Measurements from ENCODE around the gene ASTN2. TPM values are rescaled to one million over a fixed set of nuclear protein-coding genes. Genes with fewer than 3 reads are reported as not detected.

ASTN2 gene
- total RNA-seq, 3 donors from 2014 or later, result 1.7 to 1.8 (median 1.7) TPM

DNA sequence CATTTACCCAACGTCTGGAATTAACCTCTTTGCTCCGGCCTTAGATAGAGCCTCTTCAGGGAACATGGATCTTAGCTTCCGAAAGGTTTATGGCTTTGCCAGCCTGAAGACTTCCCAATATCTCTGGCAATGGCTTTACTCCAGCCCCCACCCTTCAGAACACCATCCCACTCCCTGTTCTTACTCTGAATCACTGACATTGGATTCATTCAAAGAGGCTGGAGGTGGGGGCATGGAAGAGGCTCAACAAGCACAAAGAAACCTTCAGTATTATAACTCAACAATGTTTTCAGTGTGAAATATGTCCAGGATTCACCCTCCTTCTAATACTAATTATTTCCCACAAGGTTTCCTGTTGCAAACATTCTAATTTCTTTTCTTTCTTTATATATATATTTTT lies 91.5 kb downstream of the ASTN2 start:
- DNase-seq, result no peak
- no peak overlapping the region for H3K4me3 Mint-ChIP-seq
- H3K4me1 Mint-ChIP-seq (ENCODE audit: low read depth), result no peaks in the 10 kb centered on the region
- H3K36me3 Mint-ChIP-seq (ENCODE audit: insufficient read depth), result no peaks in the 10 kb centered on the region
- H3K27me3 Mint-ChIP-seq (ENCODE audit: low read depth), result no peaks in the 10 kb centered on the region
- no peak for ATAC-seq
- H3K9me3 Mint-ChIP-seq, result no peaks in the 10 kb centered on the region

DNA sequence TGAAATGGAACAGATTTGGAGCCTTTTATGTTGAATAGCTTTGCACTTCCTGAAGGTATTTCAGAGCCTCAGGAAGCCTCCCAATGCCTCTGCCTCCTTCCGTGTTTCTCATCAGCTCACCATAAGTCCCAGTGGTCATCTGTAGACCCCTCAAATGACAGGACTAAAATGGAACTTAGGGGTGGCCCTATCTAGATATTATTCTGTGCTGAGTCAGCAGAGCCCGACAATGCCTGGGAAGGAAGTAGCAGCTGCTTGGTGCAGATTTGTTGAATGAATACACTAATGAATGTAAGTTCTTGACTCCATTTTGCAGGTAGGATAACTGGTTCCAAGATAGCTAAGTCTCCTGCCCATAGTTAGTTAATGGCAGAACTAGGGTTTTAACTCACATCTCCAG lies 97.7 kb downstream of the ASTN2 start:
- DNase-seq (no peak), ATAC-seq (no peak)
- H3K4me3 Mint-ChIP-seq, result no peak overlapping the region
- H3K4me1 Mint-ChIP-seq (ENCODE audit: low read depth), result no peaks in the 10 kb centered on the region
- no peaks in the 10 kb centered on the region for H3K27me3 Mint-ChIP-seq (ENCODE audit: low read depth)
- no peaks in the 10 kb centered on the region for H3K36me3 Mint-ChIP-seq (ENCODE audit: insufficient read depth)
- H3K9me3 Mint-ChIP-seq, result no peaks in the 10 kb centered on the region

DNA sequence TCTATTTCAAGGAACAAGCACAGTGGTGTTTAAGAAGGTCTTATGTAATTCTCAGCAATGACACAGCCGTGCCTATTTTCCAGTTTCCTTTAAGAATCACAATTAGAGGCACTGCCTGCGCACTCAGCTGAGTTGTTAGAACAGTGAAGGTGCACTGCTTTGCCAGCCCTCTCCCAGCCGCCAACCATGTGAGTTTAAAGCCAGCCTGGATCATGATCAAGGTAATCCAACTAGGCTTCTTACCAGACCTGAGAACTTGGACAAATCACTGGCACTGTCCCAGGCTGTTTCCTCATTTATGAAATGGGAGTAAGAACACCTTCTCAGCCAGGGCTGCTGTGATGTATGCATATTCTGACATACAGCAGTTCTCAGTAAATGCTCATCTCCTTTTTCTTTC lies 99.6 kb downstream of the ASTN2 start:
- DNase-seq, result no peak
- Mint-ChIP-seq H3K4me3 (no peak overlapping the region), H3K27me3 (ENCODE audit: low read depth) (no peaks in the 10 kb centered on the region), H3K4me1 (ENCODE audit: low read depth) (no peaks in the 10 kb centered on the region), H3K36me3 (ENCODE audit: insufficient read depth) (no peaks in the 10 kb centered on the region), H3K9me3 (no peaks in the 10 kb centered on the region)
- ATAC-seq, result no peak

DNA sequence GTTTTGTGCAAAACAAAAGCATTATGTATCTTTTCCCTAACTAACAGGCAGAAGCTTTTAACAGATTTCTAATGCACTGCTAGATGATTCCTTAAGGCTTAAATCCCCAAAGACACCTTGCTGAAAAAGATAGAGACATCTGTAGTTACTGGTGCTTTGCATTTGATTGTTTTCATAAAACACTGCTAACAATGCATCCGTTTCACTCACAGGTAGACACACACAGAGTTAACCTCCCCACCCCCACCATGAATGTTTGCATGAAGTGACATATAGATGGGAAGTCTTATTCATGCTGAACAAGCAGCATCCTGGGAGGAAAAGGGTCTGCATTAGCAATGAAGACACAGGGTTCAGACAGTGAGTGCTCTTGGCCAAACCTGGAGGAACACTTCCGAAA lies 100.9 kb downstream of the ASTN2 start:
- no peak for DNase-seq
- ATAC-seq, result no peak
- Mint-ChIP-seq H3K4me1 (ENCODE audit: low read depth) (no peaks in the 10 kb centered on the region), H3K36me3 (ENCODE audit: insufficient read depth) (no peaks in the 10 kb centered on the region), H3K4me3 (no peak overlapping the region), H3K9me3 (no peaks in the 10 kb centered on the region), H3K27me3 (ENCODE audit: low read depth) (no peaks in the 10 kb centered on the region)

DNA sequence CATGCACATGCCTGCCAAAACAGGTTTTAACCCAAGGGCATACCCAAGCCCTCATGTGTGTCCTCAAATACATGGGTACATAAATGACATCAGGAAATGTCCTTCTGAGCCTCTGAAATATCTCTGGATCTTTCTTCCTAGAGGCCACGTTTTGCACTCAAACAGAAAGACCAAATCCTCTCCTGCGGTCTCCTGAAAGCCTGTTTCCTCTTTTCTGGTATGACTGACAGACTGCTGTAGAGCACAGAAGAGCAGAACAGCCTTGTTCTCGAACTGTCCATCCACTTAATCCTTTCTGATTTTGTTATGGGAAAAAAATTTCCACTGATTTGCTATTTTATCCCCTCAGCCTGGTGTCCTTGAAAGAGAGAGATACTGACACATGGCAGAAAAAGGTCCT lies 107.2 kb downstream of the ASTN2 start:
- no peak for ATAC-seq
- H3K36me3 Mint-ChIP-seq (ENCODE audit: insufficient read depth), result no peaks in the 10 kb centered on the region

DNA sequence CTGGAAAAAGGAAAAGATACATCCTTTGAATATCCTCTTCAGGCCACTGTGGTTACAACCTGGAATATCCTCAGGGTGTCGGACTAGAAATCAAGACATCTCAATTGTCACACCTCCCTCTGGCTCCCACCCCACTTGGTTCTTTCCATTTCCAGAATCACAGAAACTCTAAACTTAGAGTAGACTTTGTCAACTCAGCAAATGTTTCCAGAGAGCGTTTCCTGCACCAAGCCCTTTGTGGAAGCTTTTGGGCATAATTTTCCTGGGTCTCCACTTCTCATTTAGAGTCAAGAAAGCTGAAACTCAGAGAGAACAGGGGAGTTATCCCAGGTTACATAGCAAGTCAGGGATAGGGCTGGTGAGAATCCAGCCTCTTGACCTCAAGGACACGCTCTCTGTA lies 108.8 kb downstream of the ASTN2 start:
- Mint-ChIP-seq H3K4me3 (no peak overlapping the region), H3K27me3 (ENCODE audit: low read depth) (no peaks in the 10 kb centered on the region), H3K36me3 (ENCODE audit: insufficient read depth) (no peaks in the 10 kb centered on the region), H3K4me1 (ENCODE audit: low read depth) (no peaks in the 10 kb centered on the region), H3K9me3 (no peaks in the 10 kb centered on the region)
- ATAC-seq (no peak), DNase-seq (no peak)

More for the DNA sequence above, 107.2 kb downstream of the ASTN2 start:
- H3K4me1 Mint-ChIP-seq (ENCODE audit: low read depth), result no peaks in the 10 kb centered on the region
- H3K4me3 Mint-ChIP-seq, result no peak overlapping the region
- no peak for DNase-seq
- H3K27me3 Mint-ChIP-seq (ENCODE audit: low read depth), result no peaks in the 10 kb centered on the region
- no peaks in the 10 kb centered on the region for H3K9me3 Mint-ChIP-seq

DNA sequence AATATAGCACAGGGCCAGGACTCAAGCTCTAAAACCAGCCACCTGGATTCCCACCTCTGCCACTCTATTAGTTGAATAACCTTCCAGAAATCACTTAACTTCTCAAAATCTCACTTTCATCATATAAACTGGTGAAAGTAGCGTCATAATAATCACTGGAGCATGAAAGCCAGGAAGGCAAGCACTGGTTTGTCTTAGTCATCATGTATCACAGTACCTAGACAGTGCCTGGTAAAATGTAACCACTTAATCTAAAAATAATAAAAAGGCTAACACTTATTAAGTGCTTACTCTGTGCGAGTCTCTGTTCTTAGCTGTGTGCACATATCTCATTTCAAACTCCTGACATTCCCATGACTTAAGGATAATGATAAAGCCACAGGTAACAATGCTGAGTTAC lies 109.4 kb downstream of the ASTN2 start:
- no peak for ATAC-seq
- Mint-ChIP-seq H3K36me3 (ENCODE audit: insufficient read depth) (no peaks in the 10 kb centered on the region), H3K4me1 (ENCODE audit: low read depth) (no peaks in the 10 kb centered on the region), H3K9me3 (no peaks in the 10 kb centered on the region), H3K4me3 (no peak overlapping the region), H3K27me3 (ENCODE audit: low read depth) (no peaks in the 10 kb centered on the region)
- DNase-seq, result no peak

DNA sequence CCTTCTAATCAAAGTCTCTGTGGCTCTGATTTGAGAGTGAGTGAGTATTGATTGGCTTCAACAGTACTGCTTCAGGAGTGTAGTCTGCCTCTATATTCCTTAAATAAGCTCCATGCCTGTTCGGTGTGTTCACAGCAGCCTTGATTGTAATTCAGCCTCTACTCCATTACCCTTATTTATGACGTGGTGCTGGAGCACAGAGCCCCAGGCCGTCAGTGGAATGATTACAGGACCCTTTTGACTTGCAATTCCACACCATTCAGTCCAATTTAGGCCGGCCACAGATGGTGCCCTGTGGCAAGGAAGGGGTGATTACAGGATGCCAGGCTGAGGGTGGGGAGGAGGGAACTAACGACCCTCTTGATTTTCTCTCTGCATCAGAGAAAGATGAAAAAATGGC lies 110.3 kb downstream of the ASTN2 start:
- Mint-ChIP-seq H3K27me3 (ENCODE audit: low read depth) (no peaks in the 10 kb centered on the region), H3K4me3 (no peak overlapping the region), H3K4me1 (ENCODE audit: low read depth) (no peaks in the 10 kb centered on the region), H3K9me3 (no peaks in the 10 kb centered on the region), H3K36me3 (ENCODE audit: insufficient read depth) (no peaks in the 10 kb centered on the region)
- DNase-seq, result no peak
- ATAC-seq, result no peak

DNA sequence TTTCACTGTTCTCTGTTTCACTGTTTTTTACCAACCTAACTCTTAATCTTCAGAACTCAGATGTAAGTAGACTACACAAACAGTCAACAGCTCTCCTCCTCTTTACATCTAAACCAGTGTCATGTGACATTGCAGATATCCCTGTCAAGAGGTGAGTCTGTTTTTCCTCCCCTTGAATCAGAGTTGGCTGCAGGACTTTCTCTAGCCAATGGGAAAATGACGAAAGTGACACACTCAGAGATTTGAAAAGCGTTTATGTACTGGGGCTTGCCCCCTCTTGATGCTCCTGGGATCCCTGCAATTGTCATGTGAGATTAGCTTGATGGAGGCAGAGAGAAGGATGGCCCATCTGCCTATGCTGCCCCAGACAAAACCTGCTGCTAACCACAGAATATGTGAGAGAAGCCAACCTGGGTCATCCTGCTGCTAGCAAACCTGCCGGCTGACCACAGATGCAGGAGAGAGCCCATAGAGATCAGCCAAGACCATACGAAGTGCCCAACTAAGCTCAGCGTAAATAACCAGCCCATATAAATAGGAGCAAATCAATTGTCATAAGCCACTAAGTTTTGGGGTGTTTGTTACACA lies 111.1 kb downstream of the ASTN2 start:
- Mint-ChIP-seq H3K36me3 (ENCODE audit: insufficient read depth) (no peaks in the 10 kb centered on the region), H3K27me3 (ENCODE audit: low read depth) (no peaks in the 10 kb centered on the region), H3K4me1 (ENCODE audit: low read depth) (no peaks in the 10 kb centered on the region), H3K9me3 (no peaks in the 10 kb centered on the region), H3K4me3 (no peak overlapping the region)
- ATAC-seq (no peak), DNase-seq (no peak)

DNA sequence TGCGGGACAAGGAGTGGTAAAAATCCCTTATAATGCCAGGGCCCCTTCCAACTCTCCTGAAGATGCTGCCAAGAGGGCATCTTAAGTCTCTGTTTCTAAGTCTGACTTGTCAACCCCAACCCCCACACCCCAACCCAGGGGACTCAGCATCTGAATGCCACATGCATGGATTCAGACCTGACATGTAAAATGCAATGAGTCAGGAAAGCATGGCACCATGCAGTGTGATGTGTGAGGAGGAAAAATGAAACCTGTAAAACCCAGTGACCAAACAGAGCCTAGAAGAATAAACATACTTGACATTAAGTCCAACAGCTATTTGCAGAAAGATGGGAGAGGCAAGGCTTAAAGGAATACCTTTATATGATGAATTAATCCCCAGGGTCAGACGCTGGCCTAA lies 112.4 kb downstream of the ASTN2 start:
- Mint-ChIP-seq H3K4me1 (ENCODE audit: low read depth) (no peaks in the 10 kb centered on the region), H3K36me3 (ENCODE audit: insufficient read depth) (no peaks in the 10 kb centered on the region), H3K9me3 (no peaks in the 10 kb centered on the region), H3K27me3 (ENCODE audit: low read depth) (no peaks in the 10 kb centered on the region), H3K4me3 (no peak overlapping the region)
- no peak for ATAC-seq
- DNase-seq, result no peak

DNA sequence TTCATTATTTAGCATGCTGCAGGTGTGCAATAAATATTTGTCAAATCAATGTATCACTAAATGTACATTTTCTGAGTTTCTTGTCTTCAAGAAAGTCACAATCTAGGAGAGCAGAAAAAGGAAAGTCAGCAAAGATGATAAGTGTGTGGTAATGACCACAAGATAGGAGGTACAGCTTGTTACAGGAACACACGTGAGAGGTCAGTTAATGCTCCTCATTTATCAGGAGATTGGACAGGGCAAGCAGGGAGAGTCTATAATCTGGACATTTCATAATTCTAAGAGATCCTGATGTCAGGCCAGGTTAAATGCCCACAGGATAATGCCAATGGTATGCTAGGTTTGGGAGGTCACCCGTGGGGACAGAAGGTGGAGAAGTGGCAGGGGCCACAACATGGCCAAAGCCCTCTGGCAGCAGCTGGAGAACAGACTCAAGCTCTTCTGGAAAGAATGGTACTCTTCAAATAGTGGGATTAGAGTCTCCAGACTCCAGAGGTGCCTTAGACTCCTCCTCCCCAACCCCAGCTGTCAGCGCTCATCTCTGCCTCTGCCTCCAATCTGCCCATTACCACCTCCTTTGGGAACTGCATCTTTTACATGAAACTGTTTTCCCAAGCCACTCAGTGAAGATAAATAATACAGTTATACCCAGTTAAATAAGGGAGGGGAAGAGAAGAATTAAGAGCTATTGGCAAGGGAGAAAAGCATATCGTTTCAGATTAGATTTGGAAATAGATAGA lies 114.3 kb downstream of the ASTN2 start:
- H3K27me3 Mint-ChIP-seq (ENCODE audit: low read depth), result no peaks in the 10 kb centered on the region
- H3K9me3 Mint-ChIP-seq, result peaks cover 2% of the 10 kb centered on the region
- no peak overlapping the region for H3K4me3 Mint-ChIP-seq
- no peaks in the 10 kb centered on the region for H3K36me3 Mint-ChIP-seq (ENCODE audit: insufficient read depth)
- H3K4me1 Mint-ChIP-seq (ENCODE audit: low read depth), result no peaks in the 10 kb centered on the region
- ATAC-seq, result no peak
- DNase-seq, result no peak

DNA sequence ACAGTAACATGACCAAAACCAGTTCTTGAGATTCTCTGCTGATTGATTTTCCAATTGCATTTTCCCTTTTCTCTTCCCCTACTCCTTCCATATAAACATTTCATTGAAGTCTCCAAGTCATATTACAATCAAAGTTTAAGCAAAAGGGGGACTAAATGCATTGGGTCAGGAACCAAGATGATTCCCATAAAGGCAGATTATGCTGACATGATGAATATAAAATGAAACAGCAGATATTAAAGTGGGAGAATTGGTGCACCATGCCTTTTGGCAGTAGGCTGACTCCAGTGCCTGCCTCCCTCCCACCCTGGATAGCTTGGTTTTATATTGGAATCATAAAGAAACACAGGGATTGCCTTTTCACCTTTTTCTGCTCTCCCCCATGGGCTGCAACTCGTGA lies 118.4 kb downstream of the ASTN2 start:
- no peaks in the 10 kb centered on the region for H3K27me3 Mint-ChIP-seq (ENCODE audit: low read depth)
- H3K9me3 Mint-ChIP-seq, result peaks cover 3% of the 10 kb centered on the region
- H3K4me3 Mint-ChIP-seq, result no peak overlapping the region
- H3K36me3 Mint-ChIP-seq (ENCODE audit: insufficient read depth), result no peaks in the 10 kb centered on the region
- H3K4me1 Mint-ChIP-seq (ENCODE audit: low read depth), result no peaks in the 10 kb centered on the region
- ATAC-seq (no peak), DNase-seq (no peak)

DNA sequence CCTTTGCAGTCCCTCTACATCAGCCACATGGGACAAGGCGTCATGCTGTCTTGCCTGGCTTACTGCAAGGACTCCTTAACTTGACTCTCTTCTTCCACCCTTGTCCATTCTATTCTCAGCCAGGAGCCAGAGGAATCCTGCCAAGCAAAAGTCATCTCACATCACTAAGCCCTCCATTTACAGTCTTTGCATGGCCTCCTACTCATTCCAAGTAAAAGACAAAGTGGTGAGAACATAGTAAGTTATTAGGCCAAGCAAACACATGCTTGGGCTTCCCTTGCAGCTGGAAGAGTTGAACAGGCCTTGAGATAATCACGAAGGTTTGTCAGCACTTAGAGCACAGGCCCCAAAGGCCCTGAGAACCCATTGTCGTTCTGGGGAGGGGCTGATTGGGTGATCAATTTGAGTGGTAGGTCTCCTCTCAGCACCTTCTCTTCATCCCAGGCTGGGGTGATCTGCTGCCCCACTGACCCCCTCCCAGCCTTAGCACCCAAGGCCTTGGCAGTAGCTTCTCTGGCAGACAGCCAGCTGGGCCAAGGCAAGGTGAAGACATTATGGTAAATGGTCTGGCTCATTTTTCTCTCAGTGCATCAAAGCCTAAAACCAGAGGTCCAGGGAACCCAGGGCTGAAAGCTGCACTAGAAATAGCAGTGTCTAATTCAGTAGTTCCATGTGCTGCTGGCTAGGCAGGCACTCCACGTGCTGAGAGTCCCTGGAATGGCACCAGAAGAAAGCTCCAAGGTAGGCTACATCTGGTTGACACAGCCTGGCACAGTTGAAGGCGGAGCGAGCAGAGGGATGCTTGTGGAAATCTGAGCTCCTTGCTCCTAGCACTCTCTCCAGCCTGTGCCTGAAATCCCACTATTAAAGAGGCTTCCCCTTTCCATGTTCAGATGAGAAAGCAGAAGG lies 121.4 kb downstream of the ASTN2 start:
- Mint-ChIP-seq H3K27me3 (ENCODE audit: low read depth) (no peaks in the 10 kb centered on the region), H3K36me3 (ENCODE audit: insufficient read depth) (no peaks in the 10 kb centered on the region), H3K4me3 (no peak overlapping the region), H3K4me1 (ENCODE audit: low read depth) (no peaks in the 10 kb centered on the region), H3K9me3 (peaks cover 3% of the 10 kb centered on the region)
- DNase-seq (no peak), ATAC-seq (no peak)

DNA sequence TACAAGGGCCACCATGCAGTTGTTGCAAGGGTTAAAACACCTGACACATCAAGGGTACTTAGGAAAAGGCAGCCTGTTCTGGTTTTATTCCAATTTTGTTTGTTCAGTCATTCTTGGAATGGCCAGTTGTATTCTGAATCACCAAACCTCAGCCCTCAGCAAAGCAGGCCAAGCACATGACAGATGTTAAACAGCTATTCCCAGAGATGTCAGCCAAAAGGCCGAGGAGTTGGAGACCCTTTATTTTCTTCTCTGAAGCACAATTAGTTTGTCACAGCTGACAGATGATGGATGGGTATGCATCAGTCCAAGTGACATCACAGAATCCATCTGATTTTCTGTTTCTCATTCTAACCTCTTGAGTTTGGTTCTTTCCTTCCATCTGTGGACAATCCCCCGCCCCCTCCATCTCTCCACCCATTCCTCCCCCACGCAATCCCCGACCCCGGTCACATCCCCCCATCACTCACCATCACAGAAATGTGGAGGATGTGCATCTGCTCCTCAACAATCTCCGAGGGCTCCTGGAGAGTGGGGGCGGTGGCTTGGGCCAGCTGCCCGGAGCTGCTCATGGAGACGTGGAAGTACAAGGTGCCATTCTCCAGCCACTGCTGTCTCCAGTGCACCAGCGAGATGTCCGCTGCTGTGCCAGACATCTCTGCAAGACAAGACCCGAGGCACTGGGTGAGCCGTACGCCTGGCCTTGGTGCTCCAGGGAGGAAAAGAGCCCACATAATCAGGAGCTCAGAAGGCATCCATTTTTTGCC lies 123.8 kb downstream of the ASTN2 start:
- no peak for ATAC-seq
- H3K4me3 Mint-ChIP-seq, result no peak overlapping the region
- DNase-seq, result no peak
- no peaks in the 10 kb centered on the region for H3K27me3 Mint-ChIP-seq (ENCODE audit: low read depth)
- H3K4me1 Mint-ChIP-seq (ENCODE audit: low read depth), result no peaks in the 10 kb centered on the region
- H3K36me3 Mint-ChIP-seq (ENCODE audit: insufficient read depth), result no peaks in the 10 kb centered on the region
- H3K9me3 Mint-ChIP-seq, result peaks cover 3% of the 10 kb centered on the region
